ENCODE measurements around the gene PPP1R3E. TPM values are rescaled to one million over a fixed set of nuclear protein-coding genes. Genes with fewer than 3 reads are reported as not detected.

PPP1R3E gene
- total RNA-seq, 1 donor from 2014 or later, result 3.4 TPM

DNA sequence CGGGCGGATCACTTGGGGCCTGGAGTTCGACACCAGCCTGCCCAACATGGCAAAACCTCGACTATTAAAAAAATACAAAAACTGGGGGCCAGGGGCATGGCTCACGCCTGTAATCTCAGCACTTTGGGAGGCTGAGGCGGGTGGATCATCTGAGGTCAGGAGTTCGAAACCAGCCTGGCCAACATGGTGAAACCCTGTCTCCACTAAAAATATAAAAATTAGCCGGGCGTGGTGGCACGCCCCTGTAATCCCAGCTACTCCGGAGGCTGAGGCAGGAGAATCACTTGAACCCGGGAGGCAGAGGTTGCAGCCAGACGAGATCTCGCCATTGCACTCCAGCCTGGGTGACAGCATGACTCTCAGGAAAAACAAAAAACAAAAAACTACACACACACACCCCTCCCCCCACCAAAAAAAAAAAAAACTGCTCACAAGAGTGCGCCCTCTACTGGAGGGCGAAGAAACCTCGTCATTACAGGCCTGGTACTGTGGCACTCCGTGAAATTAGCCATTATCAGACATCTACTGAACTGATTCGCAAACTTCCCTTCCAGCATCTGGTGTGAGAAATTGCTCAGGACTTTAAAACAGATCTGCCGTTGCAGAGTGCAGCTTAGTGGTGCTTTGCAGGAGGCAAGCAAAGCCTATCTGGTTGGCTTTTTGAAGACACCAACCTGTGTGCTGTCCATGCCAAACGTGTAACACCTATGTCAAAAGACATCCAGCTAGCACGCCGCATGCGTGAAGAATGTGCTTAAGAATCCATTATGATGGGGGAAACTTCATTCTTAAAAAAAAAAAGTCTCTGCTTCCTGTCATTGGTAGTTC is 7.7 kb downstream of the PPP1R3E start:
- Histone ChIP-seq H3K4me3 (ENCODE audit: low read depth, low read length) (no peak overlapping the region), H3K36me3 (ENCODE audit: control insufficient read depth, insufficient read depth, low read length) (peaks cover 1% of the 10 kb centered on the region), H3K27me3 (ENCODE audit: control insufficient read depth, insufficient read depth, low read length) (no peaks in the 10 kb centered on the region)
- DNase-seq (ENCODE audit: low read depth), result peak; percentile 27
- no peak for FAIRE-seq
- TF ChIP-seq, protein P1, sequence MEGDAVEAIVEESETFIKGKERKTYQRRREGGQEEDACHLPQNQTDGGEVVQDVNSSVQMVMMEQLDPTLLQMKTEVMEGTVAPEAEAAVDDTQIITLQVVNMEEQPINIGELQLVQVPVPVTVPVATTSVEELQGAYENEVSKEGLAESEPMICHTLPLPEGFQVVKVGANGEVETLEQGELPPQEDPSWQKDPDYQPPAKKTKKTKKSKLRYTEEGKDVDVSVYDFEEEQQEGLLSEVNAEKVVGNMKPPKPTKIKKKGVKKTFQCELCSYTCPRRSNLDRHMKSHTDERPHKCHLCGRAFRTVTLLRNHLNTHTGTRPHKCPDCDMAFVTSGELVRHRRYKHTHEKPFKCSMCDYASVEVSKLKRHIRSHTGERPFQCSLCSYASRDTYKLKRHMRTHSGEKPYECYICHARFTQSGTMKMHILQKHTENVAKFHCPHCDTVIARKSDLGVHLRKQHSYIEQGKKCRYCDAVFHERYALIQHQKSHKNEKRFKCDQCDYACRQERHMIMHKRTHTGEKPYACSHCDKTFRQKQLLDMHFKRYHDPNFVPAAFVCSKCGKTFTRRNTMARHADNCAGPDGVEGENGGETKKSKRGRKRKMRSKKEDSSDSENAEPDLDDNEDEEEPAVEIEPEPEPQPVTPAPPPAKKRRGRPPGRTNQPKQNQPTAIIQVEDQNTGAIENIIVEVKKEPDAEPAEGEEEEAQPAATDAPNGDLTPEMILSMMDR (IDR thresholded peaks at IDR 0.05; ENCODE audit: insufficient read depth, low read length, severe bottlenecking), result peak; percentile 91

DNA sequence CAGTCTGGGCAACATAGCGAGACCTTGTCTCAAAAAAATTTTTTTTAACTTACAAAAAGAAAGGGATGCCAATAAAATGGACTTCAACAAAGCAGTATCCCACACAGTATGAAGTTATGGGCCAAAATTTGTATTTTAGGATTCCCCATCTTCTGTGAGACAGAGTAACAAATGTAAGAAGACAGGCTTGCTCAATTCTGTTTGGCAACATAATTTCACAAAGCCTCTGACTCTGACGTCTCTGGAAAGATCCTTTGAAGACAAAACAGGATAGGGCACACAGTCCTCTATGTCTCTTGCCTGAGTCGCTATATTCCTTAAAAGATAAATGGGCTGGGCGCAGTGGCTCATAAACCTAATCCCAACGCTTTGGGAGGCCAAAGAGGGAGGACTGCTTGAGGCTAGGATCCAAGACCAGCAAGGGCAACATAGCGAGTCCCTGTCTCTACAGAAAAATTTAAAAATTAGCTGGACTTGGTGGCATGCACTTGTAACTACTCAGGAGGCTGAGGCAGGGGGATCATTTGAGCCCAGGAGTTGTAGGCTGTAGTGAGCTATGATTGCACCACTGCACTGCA is 15.7 kb downstream of the PPP1R3E start:
- no peaks in the 10 kb centered on the region for H3K36me3 ChIP-seq (ENCODE audit: control insufficient read depth, insufficient read depth, low read length)
- TF ChIP-seq, protein P1 (IDR thresholded peaks at IDR 0.05; ENCODE audit: insufficient read depth, low read length, severe bottlenecking), result no peak
- FAIRE-seq (no peak), DNase-seq (ENCODE audit: low read depth) (peak; percentile 2)
- H3K27me3 ChIP-seq (ENCODE audit: control insufficient read depth, insufficient read depth, low read length), result no peaks in the 10 kb centered on the region
- peak overlapping the region; percentile 90 for H3K4me3 ChIP-seq (ENCODE audit: low read depth, low read length)

DNA sequence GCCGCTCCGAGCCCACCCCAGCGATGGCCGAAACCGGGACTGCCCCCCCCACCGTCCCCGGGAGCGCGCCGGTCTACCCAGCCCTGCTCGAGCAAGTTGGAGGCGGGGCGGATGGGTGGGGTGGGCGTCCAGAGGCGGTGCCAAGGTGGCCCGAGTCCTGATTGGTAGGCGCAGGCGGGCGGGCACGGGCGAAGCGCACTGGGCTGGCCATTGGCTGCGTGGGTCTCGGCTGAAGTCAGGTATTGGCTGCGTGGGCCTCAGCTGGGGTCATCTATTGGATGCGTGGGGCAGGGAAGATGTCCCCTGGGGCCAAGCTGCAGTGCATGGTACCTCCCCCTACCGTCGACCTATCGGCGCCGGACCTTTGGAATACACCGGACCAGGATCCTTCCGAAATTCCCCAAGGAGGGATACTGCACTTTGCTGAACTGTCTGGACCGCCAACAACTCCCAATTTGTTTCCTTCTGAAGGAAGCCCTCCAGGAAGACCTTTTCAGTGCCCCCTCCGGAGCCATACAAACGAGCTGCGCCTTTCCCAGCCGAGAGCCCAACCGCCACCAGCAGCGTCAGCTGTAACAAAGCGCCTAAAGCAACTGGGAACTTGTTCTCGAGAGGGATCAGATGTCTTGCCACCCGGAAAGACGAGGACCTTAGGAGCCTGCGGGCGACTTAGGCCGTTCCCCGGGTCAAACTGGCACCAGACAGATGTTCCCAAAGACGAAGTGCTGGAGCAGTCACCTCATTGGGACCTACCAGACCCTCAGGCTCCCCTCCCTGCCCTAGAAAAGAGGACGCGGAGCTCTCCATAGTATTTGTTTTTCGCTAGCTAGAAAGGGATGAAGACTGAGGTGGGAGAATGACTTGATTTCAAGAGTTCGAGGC is 16.4 kb downstream of the PPP1R3E start, which contains the start of gene HOMEZ:
Gene HOMEZ, minus strand, starts transcription at position 113 of the 882 bp plus-strand sequence. CDS start 180 bp downstream, outside the sequence.
- peak within 1 kb of the TSS; percentile 90 for H3K4me3 ChIP-seq (ENCODE audit: low read depth, low read length)

DNA sequence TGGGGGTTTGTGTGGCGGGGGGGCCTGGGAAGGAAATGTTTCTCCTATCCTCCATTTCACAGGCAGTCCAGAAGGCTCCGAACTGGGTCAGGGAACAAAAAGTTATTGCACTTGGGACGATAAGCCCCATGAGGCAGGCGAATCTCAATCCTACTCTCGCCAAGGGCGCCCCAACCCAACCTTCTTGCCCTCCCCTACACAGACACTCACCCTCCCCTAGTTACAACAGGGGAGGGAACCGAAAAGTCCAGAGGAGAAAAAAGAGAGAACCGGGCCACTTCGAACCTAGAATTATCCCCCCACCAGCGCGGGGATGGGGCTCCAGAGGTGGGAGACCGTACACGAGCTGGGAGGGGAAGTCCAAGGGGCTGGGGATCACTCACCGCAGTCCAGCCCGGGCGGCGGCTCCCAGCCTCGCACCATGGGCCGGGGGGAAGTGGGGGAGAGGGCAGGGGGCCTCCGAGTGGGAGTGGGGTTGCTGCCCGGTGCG is 17.1 kb downstream of the PPP1R3E start:
- TF ChIP-seq, protein P1 (IDR thresholded peaks at IDR 0.05; ENCODE audit: insufficient read depth, low read length, severe bottlenecking), result no peak
- DNase-seq (ENCODE audit: low read depth) (peak; percentile 10), FAIRE-seq (no peak)
- Histone ChIP-seq H3K36me3 (ENCODE audit: control insufficient read depth, insufficient read depth, low read length) (no peaks in the 10 kb centered on the region), H3K27me3 (ENCODE audit: control insufficient read depth, insufficient read depth, low read length) (no peaks in the 10 kb centered on the region), H3K4me3 (ENCODE audit: low read depth, low read length) (peak overlapping the region; percentile 90)

More for the DNA sequence above, 16.4 kb downstream of the PPP1R3E start, which contains the start of gene HOMEZ:
- FAIRE-seq (no peak), DNase-seq (ENCODE audit: low read depth) (peak; percentile 94)
- Histone ChIP-seq H3K27me3 (ENCODE audit: control insufficient read depth, insufficient read depth, low read length) (no peaks in the 10 kb centered on the region), H3K36me3 (ENCODE audit: control insufficient read depth, insufficient read depth, low read length) (no peaks in the 10 kb centered on the region)
- TF ChIP-seq, protein P1 (IDR thresholded peaks at IDR 0.05; ENCODE audit: insufficient read depth, low read length, severe bottlenecking), result no peak

DNA sequence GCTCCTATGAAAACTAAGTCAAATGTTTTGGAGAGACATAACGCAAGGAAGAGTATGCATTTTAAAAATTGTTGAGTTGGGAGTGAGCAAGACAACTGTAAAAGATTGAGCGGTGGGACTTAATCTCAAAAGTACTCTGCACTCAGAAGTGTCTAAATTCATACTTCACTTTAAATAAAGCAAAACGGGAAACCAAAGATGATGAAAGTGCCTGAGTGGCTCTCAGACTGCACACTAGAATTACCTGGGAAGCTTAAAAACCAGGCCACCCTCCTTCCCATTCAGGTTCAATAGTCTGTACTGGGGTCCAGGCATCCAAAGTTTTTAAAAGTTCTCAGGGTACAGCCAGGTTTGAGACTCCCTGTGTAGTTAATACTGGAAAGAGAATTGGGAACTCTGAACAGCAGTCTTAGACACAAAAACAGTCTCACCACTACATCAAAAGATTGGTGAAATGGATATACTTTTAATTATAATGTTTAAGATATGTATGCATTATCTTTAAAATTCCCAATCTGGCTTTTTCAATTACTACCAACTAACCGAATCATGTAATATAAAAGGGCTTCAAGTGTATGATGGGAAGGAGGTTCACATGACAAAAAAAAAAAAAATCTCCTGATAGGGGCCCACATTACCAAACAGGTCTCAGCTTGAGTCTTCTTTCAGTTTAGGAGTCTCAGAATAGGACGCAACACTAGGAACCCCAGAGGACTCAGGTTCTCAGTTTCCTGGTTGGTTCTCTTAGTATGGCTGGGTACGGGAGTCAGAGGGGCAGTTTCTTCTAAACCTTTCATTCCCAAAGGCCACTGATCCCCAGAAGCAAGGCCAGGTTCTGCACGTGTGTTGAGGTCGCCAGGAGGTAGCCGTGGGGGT is 17.8 kb downstream of the PPP1R3E start:
- Histone ChIP-seq H3K27me3 (ENCODE audit: control insufficient read depth, insufficient read depth, low read length) (no peaks in the 10 kb centered on the region), H3K4me3 (ENCODE audit: low read depth, low read length) (peak overlapping the region; percentile 90), H3K36me3 (ENCODE audit: control insufficient read depth, insufficient read depth, low read length) (no peaks in the 10 kb centered on the region)
- peak; percentile 43 for DNase-seq (ENCODE audit: low read depth)
- no peak for FAIRE-seq
- TF ChIP-seq, protein P1 (IDR thresholded peaks at IDR 0.05; ENCODE audit: insufficient read depth, low read length, severe bottlenecking), result no peak
